Left lung (tissue), 10 donors: ENCODE results near the gene ROBO1. TPM values are rescaled to one million over a fixed set of nuclear protein-coding genes. Genes with fewer than 3 reads are reported as not detected.

Source experiments
- ATAC-seq: fragments of 200-7000 bp; cut with Tn5 transposase; one replicate; pipeline ENCODE4 v1.9.1; 2020; ENCODE audit warnings: moderate library complexity
- DNase-seq, 4 donors: peaks; one replicate each; pipeline ENCODE4 v3.0.0-alpha.2; 2013 to 2020
- H3K27ac ChIP-seq, 2 donors: fragments of 200-600 bp; sonication (generic) in 1 of 2; one replicate each; pipeline versions ENCODE4 v1.5.0 to v1.8.0; 2020 to 2021
- H3K27me3 ChIP-seq, 2 donors: fragments of 200-600 bp; sonication (generic) in 1 of 2; one replicate each; pipeline versions ENCODE4 v1.5.0 to v1.8.0; 2020 to 2021
- H3K36me3 ChIP-seq, 2 donors: fragments of 200-600 bp; sonication (generic) in 1 of 2; one replicate each; pipeline versions ENCODE4 v1.5.0 to v1.8.0; 2020 to 2021
- H3K4me1 ChIP-seq, 2 donors: fragments of 200-600 bp; one replicate each; pipeline ENCODE4 v1.8.0; 2021
- H3K4me3 ChIP-seq, 2 donors: fragments of 200-600 bp; sonication (generic) in 1 of 2; one replicate each; pipeline versions ENCODE4 v1.5.0 to v1.8.0; 2020 to 2021; ENCODE audit warnings: mild to moderate bottlenecking in 1 of 2
- H3K9me3 ChIP-seq, 2 donors: fragments of 200-600 bp; sonication (generic) in 1 of 2; one replicate each; pipeline versions ENCODE4 v1.5.0 to v1.8.0; 2020 to 2021
- CTCF ChIP-seq, 2 donors: fragments of 200-600 bp; sonication (generic) in 1 of 2; IDR thresholded peaks; one replicate each; pipeline versions ENCODE4 v1.5.0 to v1.8.0; 2021; ENCODE audit warnings: antibody characterized with exemption in 2 of 2
- intact Hi-C, 2 donors: fragments of 100-400 bp; cut with DNase I; formaldehyde crosslinking; loops; one replicate each; pipeline versions ENCODE4 v1.11.2 to v1.14.2; 2022
- polyA plus RNA-seq, 6 donors: library from polyadenylated mRNA; unstranded; fragments of 120-200 nt; gene quantifications; one replicate each; pipeline ENCODE4 v1.2.1, GENCODE V29; 2013; ENCODE audit not compliant: insufficient read length in 6 of 6
- total RNA-seq, 2 donors: library from RNA; stranded (reverse); fragmentation: NEBNext Ultra II Directional; extraction: Animal tissue kit (Norgen Biotek cat#: 25700); gene quantifications; one replicate each; pipeline ENCODE4 v1.2.1, GENCODE V29; 2021
- donor health status: DM: no; HTN: yes; CAD: no.
- donor health status: DM: no; HTN: no; CAD: no.

Gene ROBO1
- total and polyA plus RNA-seq, 8 donors: 20.3 to 134 (median 102) TPM

- no peak for TF ChIP-seq CTCF (IDR thresholded peaks at IDR 0.05)
- DNase-seq (no peak), ATAC-seq (no peak)
- intact Hi-C loops: no loop called here
- peaks cover 0 to 3% of the 10 kb centered on the region in 2 donors for H3K9me3 ChIP-seq
- H3K4me1 ChIP-seq: no peaks in the 10 kb centered on the region
- no peak overlapping the region for H3K27ac ChIP-seq
- H3K36me3 ChIP-seq: no peaks in the 10 kb centered on the region
- H3K4me3 ChIP-seq: no peak overlapping the region
- H3K27me3 ChIP-seq: no peaks in the 10 kb centered on the region
These were observed 161.4 kb downstream of the ROBO1 start for GRCh38 chr3:79606414-79606813.

- intact Hi-C loops: no loop called here
These were observed 163.1 kb downstream of the ROBO1 start for GRCh38 chr3:79604681-79605080.

DNA sequence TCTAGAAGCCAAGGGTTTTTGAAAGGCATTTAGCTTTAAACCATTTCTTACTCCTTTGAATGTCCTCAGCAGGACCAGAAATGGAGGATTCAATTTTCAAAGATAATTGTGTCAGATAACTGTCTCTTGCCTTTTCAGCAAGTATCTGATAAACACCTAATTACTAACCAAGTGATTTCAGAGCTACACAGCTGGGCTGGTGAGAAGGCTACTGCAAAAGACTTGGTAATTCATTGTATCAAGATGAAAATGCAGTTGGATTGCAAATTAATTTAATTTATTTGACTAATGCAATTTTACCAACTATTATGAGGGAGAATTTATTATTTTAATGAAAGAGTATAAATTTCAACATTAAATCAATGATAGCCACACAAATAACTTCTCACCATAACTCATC lies 165.4 kb downstream of the ROBO1 start:
- H3K27me3 ChIP-seq: no peaks in the 10 kb centered on the region
- no peak overlapping the region for H3K27ac ChIP-seq
- DNase-seq (no peak), ATAC-seq (no peak)
- no peaks in the 10 kb centered on the region for H3K36me3 ChIP-seq
- TF ChIP-seq CTCF (IDR thresholded peaks at IDR 0.05): no peak
- H3K9me3 ChIP-seq: no peaks in the 10 kb centered on the region
- no peaks in the 10 kb centered on the region for H3K4me1 ChIP-seq
- no peak overlapping the region for H3K4me3 ChIP-seq
- intact Hi-C loops: no loop called here

More at GRCh38 chr3:79604681-79605080, 163.1 kb downstream of the ROBO1 start:
- DNase-seq (no peak), ATAC-seq (no peak)
- Histone ChIP-seq H3K4me1 (no peaks in the 10 kb centered on the region), H3K27me3 (no peaks in the 10 kb centered on the region), H3K9me3 (no peaks in the 10 kb centered on the region), H3K36me3 (no peaks in the 10 kb centered on the region), H3K4me3 (no peak overlapping the region), H3K27ac (no peak overlapping the region)
- no peak for TF ChIP-seq CTCF (IDR thresholded peaks at IDR 0.05)

DNA sequence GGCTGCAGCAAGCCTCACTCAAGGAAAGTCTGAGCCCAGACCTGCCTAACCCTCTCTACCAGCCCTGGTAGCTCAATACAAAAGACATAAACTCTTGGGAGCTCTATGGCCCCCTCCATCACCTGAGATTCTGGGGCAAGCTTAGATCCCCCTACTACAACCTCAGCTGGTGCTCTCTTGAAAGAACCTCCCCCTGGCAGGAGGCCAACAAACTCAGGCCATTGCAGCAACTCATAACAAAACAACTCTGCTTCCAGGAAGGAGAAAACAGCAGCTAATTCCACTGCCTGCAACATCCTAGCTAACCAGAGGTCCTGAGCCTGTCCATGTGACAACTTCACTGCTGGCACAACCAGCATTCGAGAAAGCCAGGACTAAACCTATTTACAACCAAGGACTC lies 169.2 kb downstream of the ROBO1 start:
- Histone ChIP-seq H3K4me3 (no peak overlapping the region), H3K36me3 (no peaks in the 10 kb centered on the region), H3K9me3 (no peaks in the 10 kb centered on the region), H3K27me3 (no peaks in the 10 kb centered on the region), H3K4me1 (no peaks in the 10 kb centered on the region), H3K27ac (no peak overlapping the region)
- DNase-seq (peak in 1 of 4 donors; percentile 36), ATAC-seq (no peak)
- TF ChIP-seq CTCF (IDR thresholded peaks at IDR 0.05): no peak
- intact Hi-C loops: no loop called here

GRCh38 chr3:79597709-79598108 lies 170.1 kb downstream of the ROBO1 start:
- intact Hi-C loops: no loop called here
- TF ChIP-seq CTCF (IDR thresholded peaks at IDR 0.05): no peak
- Histone ChIP-seq H3K27me3 (no peaks in the 10 kb centered on the region), H3K9me3 (no peaks in the 10 kb centered on the region), H3K36me3 (no peaks in the 10 kb centered on the region), H3K4me3 (no peak overlapping the region), H3K4me1 (no peaks in the 10 kb centered on the region), H3K27ac (no peak overlapping the region)
- ATAC-seq: no peak
- peak in 1 of 4 donors; percentile 12 for DNase-seq
